PFSK-1 (cell line): ENCODE measurements around the gene TMEM139.

Experiments used
- POLR2AphosphoS5 ChIP-seq: IDR thresholded peaks from 2 replicates; pipeline ENCODE4 v1.6.1; 2012; ENCODE audit warnings: low read depth, mild to moderate bottlenecking, control low read depth, low read length, moderate library complexity
- TAF1 ChIP-seq: IDR thresholded peaks from 2 replicates; pipeline ENCODE4 v1.6.1; 2012; ENCODE audit warnings: low read length, control low read depth, borderline replicate concordance; ENCODE audit not compliant: insufficient read depth

DNA sequence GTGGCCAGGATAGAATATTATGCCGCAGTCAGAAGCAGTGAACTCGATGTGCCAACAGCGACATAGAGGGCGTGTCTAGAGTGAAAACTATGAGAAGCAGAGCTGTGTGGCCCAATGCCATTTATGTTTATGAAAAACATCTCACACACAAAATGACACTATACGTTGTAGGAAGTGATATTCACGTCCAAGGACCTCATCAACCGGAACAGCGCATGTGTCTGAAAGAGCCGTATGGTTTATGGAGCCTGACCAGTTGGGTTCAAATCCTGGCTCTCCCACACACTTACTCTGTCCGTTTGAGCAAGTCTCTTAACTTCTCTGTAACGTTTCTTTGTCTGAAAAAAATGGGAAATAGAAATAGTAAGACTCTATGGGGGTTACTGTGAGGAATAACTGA lies 42.5 kb upstream of the TMEM139 start:
- TF ChIP-seq TAF1 (no peak), POLR2AphosphoS5 (no peak)
